Muscle layer of colon (tissue), 2 donors: ENCODE results near the gene DNAH11.
"Not testable (repeated sequence)": the region's sequence is repeated elsewhere in the genome, so short reads cannot be mapped to it uniquely, and the experiment has no call there.

Source experiments
- H3K27ac ChIP-seq: one replicate; pipeline ENCODE4 v1.7.0; 2013; ENCODE audit warnings: low read depth, mild to moderate bottlenecking, low read length, moderate library complexity
- H3K27me3 ChIP-seq, 2 donors: one replicate each; pipeline ENCODE4 v1.7.0; 2013; ENCODE audit warnings: low read length in 2 of 2, mild to moderate bottlenecking in 2 of 2; ENCODE audit not compliant: insufficient read depth in 2 of 2, control insufficient read depth in 1 of 2
- H3K36me3 ChIP-seq: one replicate; pipeline ENCODE4 v1.7.0; 2013; ENCODE audit warnings: mild to moderate bottlenecking, low read length; ENCODE audit not compliant: insufficient read depth
- H3K4me1 ChIP-seq: one replicate; pipeline ENCODE4 v1.7.0; 2013; ENCODE audit warnings: mild to moderate bottlenecking, low read length; ENCODE audit not compliant: insufficient read depth
- H3K4me3 ChIP-seq, 2 donors: one replicate each; pipeline ENCODE4 v1.7.0; 2013; ENCODE audit warnings: low read length in 2 of 2, low read depth in 1 of 2, mild to moderate bottlenecking in 1 of 2, moderate library complexity in 1 of 2
- H3K9ac ChIP-seq: one replicate; pipeline ENCODE4 v1.7.0; 2013; ENCODE audit warnings: low read length
- H3K9me3 ChIP-seq: one replicate; pipeline ENCODE4 v1.7.0; 2013; ENCODE audit warnings: mild to moderate bottlenecking, low read length
- donor health status: abdominal sarcoma.
- donor health status: Adenocarcinoma of cecum.

The DNAH11 gene

GRCh38 chr7:21724562-21724961 lies 181.7 kb downstream of the DNAH11 start:
- no peaks in the 10 kb centered on the region for H3K27me3 ChIP-seq
- no peak overlapping the region for H3K27ac ChIP-seq
- H3K4me1 ChIP-seq: no peaks in the 10 kb centered on the region
- no peak overlapping the region for H3K9ac ChIP-seq
- H3K36me3 ChIP-seq: no peaks in the 10 kb centered on the region
- H3K9me3 ChIP-seq: no peaks in the 10 kb centered on the region
- H3K4me3 ChIP-seq: no peak overlapping the region

- Histone ChIP-seq H3K9me3 (no peaks in the 10 kb centered on the region), H3K27ac (no peak overlapping the region), H3K27me3 (no peaks in the 10 kb centered on the region), H3K4me3 (no peak overlapping the region), H3K9ac (no peak overlapping the region), H3K4me1 (no peaks in the 10 kb centered on the region), H3K36me3 (no peaks in the 10 kb centered on the region)
Observed at GRCh38 chr7:21730399-21730798, 187.6 kb downstream of the DNAH11 start.

GRCh38 chr7:21731977-21732376 lies 189.1 kb downstream of the DNAH11 start:
- Histone ChIP-seq H3K36me3 (no peaks in the 10 kb centered on the region), H3K27ac (no peak overlapping the region), H3K4me1 (no peaks in the 10 kb centered on the region), H3K27me3 (no peaks in the 10 kb centered on the region), H3K4me3 (no peak overlapping the region), H3K9ac (no peak overlapping the region), H3K9me3 (no peaks in the 10 kb centered on the region)

- H3K27me3 ChIP-seq, H3K4me1 ChIP-seq, H3K4me3 ChIP-seq, H3K27ac ChIP-seq, H3K9me3 ChIP-seq, H3K9ac ChIP-seq, H3K36me3 ChIP-seq: not testable (repeated sequence)
Observed at GRCh38 chr7:21732956-21733355, 190.1 kb downstream of the DNAH11 start.

DNA sequence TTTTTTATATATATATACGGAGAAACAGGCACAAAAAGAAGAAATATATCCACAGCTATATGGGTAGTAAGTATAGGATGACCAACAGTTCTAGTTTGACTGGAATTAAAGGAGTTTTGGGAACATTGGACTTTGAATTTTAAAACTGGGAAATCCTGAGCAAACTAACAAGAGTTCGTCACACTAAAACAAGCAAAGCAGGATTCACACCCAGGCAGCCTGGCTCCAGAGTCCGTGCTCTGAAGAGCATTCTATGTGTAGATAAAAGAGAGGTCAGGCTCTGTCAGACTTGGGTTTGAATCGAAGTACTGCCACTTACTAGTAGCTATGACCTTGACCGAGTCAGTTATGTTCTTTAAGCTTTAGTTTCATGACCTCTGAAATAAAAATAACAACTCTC lies 191.0 kb downstream of the DNAH11 start:
- Histone ChIP-seq H3K4me1 (no peaks in the 10 kb centered on the region), H3K4me3 (no peak overlapping the region), H3K9ac (no peak overlapping the region), H3K27me3 (no peaks in the 10 kb centered on the region), H3K36me3 (no peaks in the 10 kb centered on the region), H3K9me3 (no peaks in the 10 kb centered on the region), H3K27ac (no peak overlapping the region)

- Histone ChIP-seq H3K27ac (no peak overlapping the region), H3K27me3 (no peaks in the 10 kb centered on the region)
Observed at GRCh38 chr7:21743493-21743892, 200.7 kb downstream of the DNAH11 start.

GRCh38 chr7:21746949-21747348 lies 204.1 kb downstream of the DNAH11 start:
- H3K9me3 ChIP-seq: no peaks in the 10 kb centered on the region
- no peak overlapping the region for H3K27ac ChIP-seq
- H3K36me3 ChIP-seq: no peaks in the 10 kb centered on the region
- no peak overlapping the region for H3K4me3 ChIP-seq
- H3K27me3 ChIP-seq: no peaks in the 10 kb centered on the region
- no peak overlapping the region for H3K9ac ChIP-seq
- H3K4me1 ChIP-seq: no peaks in the 10 kb centered on the region

More at GRCh38 chr7:21743493-21743892, 200.7 kb downstream of the DNAH11 start:
- Histone ChIP-seq H3K36me3 (no peaks in the 10 kb centered on the region), H3K9ac (no peak overlapping the region), H3K4me3 (no peak overlapping the region), H3K4me1 (no peaks in the 10 kb centered on the region), H3K9me3 (no peaks in the 10 kb centered on the region)

DNA sequence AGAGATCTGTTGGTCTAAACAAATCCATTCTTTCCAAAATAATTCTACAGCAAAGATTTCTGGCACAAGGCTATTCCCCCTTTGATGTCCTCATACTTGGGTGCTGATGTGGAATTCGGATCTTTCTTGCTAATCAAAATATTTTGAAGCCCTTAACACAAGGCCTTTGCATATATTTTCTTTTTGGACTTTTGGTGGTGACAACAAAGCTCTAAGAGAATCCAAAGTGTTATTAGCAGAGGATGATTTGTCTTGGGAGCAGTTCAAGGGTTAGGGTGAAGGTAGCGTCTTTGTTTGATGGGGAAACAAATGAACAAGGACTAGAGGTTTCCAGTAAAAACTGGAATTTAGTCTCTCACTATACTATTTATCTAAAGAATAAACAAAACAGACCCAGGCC lies 205.0 kb downstream of the DNAH11 start:
- no peaks in the 10 kb centered on the region for H3K27me3 ChIP-seq
- H3K9ac ChIP-seq: no peak overlapping the region
- H3K4me1 ChIP-seq: no peaks in the 10 kb centered on the region
- no peaks in the 10 kb centered on the region for H3K9me3 ChIP-seq
- no peaks in the 10 kb centered on the region for H3K36me3 ChIP-seq
- no peak overlapping the region for H3K27ac ChIP-seq
- no peak overlapping the region for H3K4me3 ChIP-seq

- Histone ChIP-seq H3K27ac (no peak overlapping the region), H3K9me3 (no peaks in the 10 kb centered on the region), H3K4me3 (no peak overlapping the region), H3K36me3 (no peaks in the 10 kb centered on the region), H3K9ac (no peak overlapping the region), H3K4me1 (no peaks in the 10 kb centered on the region), H3K27me3 (no peaks in the 10 kb centered on the region)
Observed at GRCh38 chr7:21749378-21749777, 206.5 kb downstream of the DNAH11 start.

GRCh38 chr7:21753071-21753470 lies 210.2 kb downstream of the DNAH11 start:
- H3K27ac ChIP-seq: no peak overlapping the region

GRCh38 chr7:21754963-21755362 lies 212.1 kb downstream of the DNAH11 start:
- Histone ChIP-seq H3K27ac (no peak overlapping the region), H3K4me1 (no peaks in the 10 kb centered on the region), H3K4me3 (no peak overlapping the region), H3K36me3 (no peaks in the 10 kb centered on the region), H3K9ac (no peak overlapping the region), H3K27me3 (no peaks in the 10 kb centered on the region), H3K9me3 (no peaks in the 10 kb centered on the region)

More at GRCh38 chr7:21753071-21753470, 210.2 kb downstream of the DNAH11 start:
- Histone ChIP-seq H3K27me3 (no peaks in the 10 kb centered on the region), H3K36me3 (no peaks in the 10 kb centered on the region), H3K4me1 (no peaks in the 10 kb centered on the region), H3K4me3 (no peak overlapping the region), H3K9ac (no peak overlapping the region), H3K9me3 (no peaks in the 10 kb centered on the region)

- no peaks in the 10 kb centered on the region for H3K9me3 ChIP-seq
- H3K27me3 ChIP-seq: no peaks in the 10 kb centered on the region
- H3K36me3 ChIP-seq: no peaks in the 10 kb centered on the region
- no peak overlapping the region for H3K27ac ChIP-seq
- no peak overlapping the region for H3K9ac ChIP-seq
- no peaks in the 10 kb centered on the region for H3K4me1 ChIP-seq
- no peak overlapping the region for H3K4me3 ChIP-seq
Observed at GRCh38 chr7:21757537-21758282, 214.9 kb downstream of the DNAH11 start.
